Upper lobe of left lung (tissue), 6 donors: ENCODE results near the gene ITGA5. TPM values are rescaled to one million over a fixed set of nuclear protein-coding genes. Genes with fewer than 3 reads are reported as not detected.

Experiments used
- ATAC-seq, 2 donors: fragments of 200-7000 bp; cut with Tn5 transposase; one replicate each; pipeline ENCODE4 v1.9.1; 2022; ENCODE audit warnings: mild to moderate bottlenecking in 2 of 2, moderate library complexity in 2 of 2; ENCODE audit not compliant: low FRiP score in 2 of 2
- DNase-seq, 2 donors: peaks; one replicate each; pipeline ENCODE4 v3.0.0-alpha.2; 2019 to 2020
- H3K27ac ChIP-seq, 4 donors: fragments of 200-600 bp; sonication (generic); one replicate each; pipeline ENCODE4 v1.5.1; 2016 to 2019
- H3K27me3 ChIP-seq, 4 donors: fragments of 200-600 bp; sonication (generic); one replicate each; pipeline ENCODE4 v1.5.1; 2017 to 2019
- H3K36me3 ChIP-seq, 4 donors: fragments of 200-600 bp; sonication (generic); one replicate each; pipeline ENCODE4 v1.5.1; 2016 to 2019
- H3K4me1 ChIP-seq, 4 donors: fragments of 200-600 bp; sonication (generic); one replicate each; pipeline ENCODE4 v1.5.1; 2018 to 2019
- H3K4me3 ChIP-seq, 4 donors: fragments of 200-600 bp; sonication (generic); one replicate each; pipeline ENCODE4 v1.5.1; 2017 to 2019; ENCODE audit warnings: mild to moderate bottlenecking in 2 of 4, moderate library complexity in 1 of 4
- H3K9me3 ChIP-seq, 4 donors: fragments of 200-600 bp; sonication (generic); one replicate each; pipeline ENCODE4 v1.5.1; 2018 to 2019
- CTCF ChIP-seq, 6 experiments: fragments of 450-650 bp in 4 of 6; fragments of 200-600 bp in 2 of 6; sonication (generic) in 2 of 6; IDR thresholded peaks; one replicate each; pipeline ENCODE4 v1.5.1; 2016 to 2019; ENCODE audit warnings: antibody characterized with exemption in 6 of 6
- EP300 ChIP-seq, 4 donors: sonication (generic); formaldehyde crosslinking; IDR thresholded peaks; one replicate each; pipeline ENCODE4 v1.5.1; 2017; ENCODE audit warnings: antibody characterized with exemption in 4 of 4, control low read depth in 2 of 4
- POLR2A ChIP-seq, 4 donors: fragments of 450-650 bp; IDR thresholded peaks; one replicate each; pipeline ENCODE4 v1.5.1; 2016 to 2017; ENCODE audit warnings: antibody characterized with exemption in 4 of 4, mild to moderate bottlenecking in 2 of 4
- POLR2AphosphoS5 ChIP-seq, 2 donors: sonication (generic); formaldehyde crosslinking; IDR thresholded peaks; one replicate each; pipeline ENCODE4 v1.5.1; 2017; ENCODE audit warnings: antibody characterized with exemption in 2 of 2
- WGBS, 2 donors: methylation state at CpG; one replicate each; pipeline ENCODE4 v1.1.5; 2017 to 2018; 5-methylcytosine and 5-hydroxymethylcytosine counted together
- total RNA-seq, 6 donors: library from RNA; depleted of rRNA in 4 of 6; stranded (reverse); fragments of >200 nt in 4 of 6; gene quantifications; one replicate each; pipeline versions ENCODE4 v1.1.0 to v1.2.1, GENCODE V29; 2016 to 2021
- donor health status: DM: no; HTN: no; CAD: no; lungs with moderate emphysema.
- donor health status: DM: no; HTN: yes; CAD: no; lungs with severe emphysema.

ITGA5 gene
- total RNA-seq, 6 donors from 2014 or later = 48.3 to 146 (median 92.6) TPM

DNA sequence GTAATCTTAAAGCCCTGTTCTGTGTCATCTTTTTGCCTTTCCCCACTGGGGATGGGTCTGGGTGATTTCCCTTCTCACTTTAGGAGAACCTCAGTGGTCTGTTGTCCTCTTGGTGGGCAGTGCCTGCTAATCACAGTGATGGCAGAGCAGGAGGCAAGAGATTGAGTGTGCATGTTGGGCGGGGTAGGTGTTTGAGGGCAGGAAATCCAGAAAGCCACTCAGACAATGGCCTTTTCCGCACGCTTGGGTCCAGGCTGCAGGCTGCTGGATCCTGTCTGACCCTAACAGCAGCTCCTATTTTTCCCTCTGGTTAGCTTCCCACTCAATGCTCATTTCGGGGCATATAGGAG is 13.7 kb upstream of the ITGA5 start:
- no peaks in the 10 kb centered on the region for H3K27me3 ChIP-seq
- H3K4me1 ChIP-seq = peaks cover 31 to 50% (median 45%) of the 10 kb centered on the region in 4 donors
- ATAC-seq (peak in 1 of 2 donors; percentile 11), DNase-seq (no peak)
- TF ChIP-seq EP300 (IDR thresholded peaks at IDR 0.05) (no peak), POLR2AphosphoS5 (IDR thresholded peaks at IDR 0.05) (peak in 1 of 2 donors; percentile 11)
- H3K9me3 ChIP-seq = no peaks in the 10 kb centered on the region
- H3K27ac ChIP-seq = peak overlapping the region; percentile 53 to 76 (median 70)
- no peaks in the 10 kb centered on the region for H3K36me3 ChIP-seq
- WGBS, 2 donors = 58 to 59% methylated on average over 4 of the region's 4 CpGs
- H3K4me3 ChIP-seq = no peak overlapping the region

- TF ChIP-seq CTCF (IDR thresholded peaks at IDR 0.05) = no peak
- peak; percentile 43 to 71 for TF ChIP-seq POLR2AphosphoS5 (IDR thresholded peaks at IDR 0.05)
- no peak for TF ChIP-seq POLR2A (IDR thresholded peaks at IDR 0.05)
- peak in 2 of 4 donors; percentile 38 to 52 for TF ChIP-seq EP300 (IDR thresholded peaks at IDR 0.05)
- peak; percentile 44 to 73 for ATAC-seq
- peaks cover 36 to 56% (median 51%) of the 10 kb centered on the region in 4 donors for H3K4me1 ChIP-seq
- H3K36me3 ChIP-seq = no peaks in the 10 kb centered on the region
- WGBS, 2 donors = 38 to 44% methylated on average over 9 of the region's 9 CpGs
- peak overlapping the region; percentile 53 to 76 (median 70) for H3K27ac ChIP-seq
- no peaks in the 10 kb centered on the region for H3K27me3 ChIP-seq
- H3K4me3 ChIP-seq = no peak overlapping the region
- H3K9me3 ChIP-seq = no peaks in the 10 kb centered on the region
- peak in 1 of 2 donors; percentile 45 for DNase-seq
These were observed 13.1 kb upstream of the ITGA5 start for GRCh38 chr12:54431911-54432814.

DNA sequence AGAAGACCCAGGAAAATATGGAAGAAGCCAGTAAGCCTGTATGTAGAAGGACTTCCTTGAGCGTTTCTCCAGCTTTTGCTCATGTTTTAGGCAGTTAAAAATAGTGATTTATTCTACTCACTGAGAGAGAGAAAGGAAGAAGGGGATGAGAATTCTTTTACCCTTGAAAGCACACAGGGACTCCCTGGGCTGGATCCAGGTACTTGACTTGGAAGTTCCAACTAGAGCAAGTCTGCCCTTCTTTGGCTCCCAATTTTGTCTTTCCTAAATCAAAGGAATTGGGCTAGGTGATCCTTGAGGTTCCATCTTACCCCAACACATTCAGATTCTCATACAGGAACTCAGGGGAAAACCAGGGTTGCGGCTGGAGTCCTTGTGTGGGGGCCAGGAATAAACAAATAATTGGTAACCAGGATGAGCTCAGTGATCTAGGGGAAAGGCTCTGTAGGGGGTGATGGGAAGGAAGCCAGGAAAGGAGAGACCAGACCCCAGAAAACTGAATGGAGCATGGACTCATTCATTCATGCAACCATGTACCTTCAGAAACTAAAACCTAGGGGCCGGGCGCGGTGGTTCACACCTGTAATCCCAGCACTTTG is 11.5 kb upstream of the ITGA5 start:
- Histone ChIP-seq H3K4me3 (no peak overlapping the region), H3K4me1 (peaks cover 44 to 62% (median 58%) of the 10 kb centered on the region in 4 donors), H3K9me3 (no peaks in the 10 kb centered on the region), H3K36me3 (no peaks in the 10 kb centered on the region), H3K27ac (peak overlapping the region in 2 of 4 donors; percentile 76 to 84), H3K27me3 (no peaks in the 10 kb centered on the region)
- DNase-seq = no peak
- no peak for TF ChIP-seq EP300 (IDR thresholded peaks at IDR 0.05)
- TF ChIP-seq POLR2A (IDR thresholded peaks at IDR 0.05) = no peak
- no peak for TF ChIP-seq CTCF (IDR thresholded peaks at IDR 0.05)
- TF ChIP-seq POLR2AphosphoS5 (IDR thresholded peaks at IDR 0.05) = no peak
- no peak for ATAC-seq
- WGBS, 2 donors = 91 to 93% methylated on average over 5 of the region's 5 CpGs

DNA sequence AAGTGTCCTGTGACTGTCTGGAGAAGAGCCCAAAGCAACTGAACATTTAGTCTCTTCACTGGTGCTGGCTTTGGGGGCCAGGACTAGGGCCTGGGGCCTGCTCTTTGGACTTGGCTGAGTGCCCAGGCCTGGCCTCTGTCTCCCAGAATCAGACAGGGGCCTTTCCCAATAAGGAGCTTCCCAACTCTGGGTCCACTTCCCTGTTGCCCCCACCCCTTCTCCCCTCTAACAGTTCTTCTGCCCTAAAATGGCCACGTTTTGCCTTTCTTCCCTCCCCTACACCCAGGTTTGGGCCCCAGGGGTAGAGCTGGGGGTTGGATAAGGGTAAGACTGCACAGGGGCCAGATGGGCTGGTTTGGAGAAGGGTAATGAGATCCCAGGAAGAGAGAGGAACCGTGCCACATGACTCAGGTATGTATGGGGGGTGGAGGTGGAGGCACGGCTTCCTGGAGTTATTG is 10.0 kb upstream of the ITGA5 start:
- Histone ChIP-seq H3K4me3 (no peak overlapping the region), H3K4me1 (peaks cover 45 to 64% (median 58%) of the 10 kb centered on the region in 4 donors), H3K9me3 (no peaks in the 10 kb centered on the region), H3K27ac (peak overlapping the region; percentile 64 to 86 (median 81)), H3K36me3 (no peaks in the 10 kb centered on the region), H3K27me3 (no peaks in the 10 kb centered on the region)
- WGBS, 2 donors = 43 to 72% methylated on average over 3 of the region's 3 CpGs
- no peak for DNase-seq
- no peak for ATAC-seq
- TF ChIP-seq POLR2AphosphoS5 (IDR thresholded peaks at IDR 0.05) = no peak
- TF ChIP-seq CTCF (IDR thresholded peaks at IDR 0.05) = no peak
- TF ChIP-seq EP300 (IDR thresholded peaks at IDR 0.05) = no peak
